Body of pancreas (tissue), 4 donors: ENCODE measurements around the gene EPN2.

Experiments
- CTCF ChIP-seq, 7 experiments: fragments of 450-650 bp in 4 of 7; fragments of 200-600 bp in 3 of 7; sonication (generic) in 3 of 7; IDR thresholded peaks; one replicate each; pipeline ENCODE4 v1.5.1; 2016 to 2019; ENCODE audit warnings: antibody characterized with exemption in 7 of 7
- POLR2A ChIP-seq, 3 donors: fragments of 450-650 bp; IDR thresholded peaks; one replicate each; pipeline ENCODE4 v1.6.1; 2016; ENCODE audit warnings: antibody characterized with exemption in 3 of 3, mild to moderate bottlenecking in 2 of 3

GRCh38 chr17:19332371-19333131, 95.4 kb downstream of the EPN2 start:
- TF ChIP-seq POLR2A (IDR thresholded peaks at IDR 0.05) (no peak), CTCF (IDR thresholded peaks at IDR 0.05) (no peak)
